Measurements from ENCODE around the gene SRGAP3. TPM values are rescaled to one million over a fixed set of nuclear protein-coding genes. Genes with fewer than 3 reads are reported as not detected.

Gene SRGAP3
- total RNA-seq, 4 donors from 2014 or later: 14.7 to 58.9 (median 18.7) TPM

DNA sequence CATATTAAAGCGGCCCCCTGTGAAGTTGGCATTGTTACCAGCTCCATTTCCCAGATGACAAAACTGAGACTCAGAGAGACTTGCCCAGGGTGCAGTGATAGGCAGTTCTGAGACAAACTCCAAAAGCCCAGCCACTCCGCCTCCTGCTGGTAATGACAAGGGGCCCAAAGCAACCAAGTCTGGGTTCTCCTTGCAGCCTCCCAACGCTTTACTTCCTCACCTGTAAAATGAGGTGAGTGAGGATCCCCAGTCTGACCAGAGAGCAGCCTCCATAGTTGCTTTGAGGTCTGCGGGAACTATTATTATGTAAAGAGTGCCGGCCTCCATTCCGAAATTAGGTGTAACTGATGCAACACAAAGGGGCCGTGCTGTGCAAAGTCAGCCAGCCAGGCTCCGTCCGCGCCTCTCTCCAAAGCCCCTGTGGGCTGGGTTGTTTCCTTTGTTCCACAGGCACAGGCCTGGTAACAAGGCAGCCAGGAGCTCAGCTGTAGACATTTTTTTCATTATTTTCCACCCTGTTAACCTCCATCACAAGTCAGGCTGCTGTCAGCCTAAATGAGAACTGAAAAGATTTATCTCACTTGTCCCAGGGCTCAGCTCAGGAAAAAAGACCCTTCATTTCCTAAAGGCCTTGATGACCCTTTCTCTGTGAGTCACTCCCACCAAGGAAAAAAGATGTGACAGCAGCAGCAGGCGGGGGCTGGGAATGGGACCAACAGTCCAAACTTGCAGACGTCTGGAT is 147.0 kb downstream of the SRGAP3 start:
- DNase-seq: no peak
- no peak for TF ChIP-seq POLR2A (IDR thresholded peaks at IDR 0.05)
- TF ChIP-seq, protein P1, sequence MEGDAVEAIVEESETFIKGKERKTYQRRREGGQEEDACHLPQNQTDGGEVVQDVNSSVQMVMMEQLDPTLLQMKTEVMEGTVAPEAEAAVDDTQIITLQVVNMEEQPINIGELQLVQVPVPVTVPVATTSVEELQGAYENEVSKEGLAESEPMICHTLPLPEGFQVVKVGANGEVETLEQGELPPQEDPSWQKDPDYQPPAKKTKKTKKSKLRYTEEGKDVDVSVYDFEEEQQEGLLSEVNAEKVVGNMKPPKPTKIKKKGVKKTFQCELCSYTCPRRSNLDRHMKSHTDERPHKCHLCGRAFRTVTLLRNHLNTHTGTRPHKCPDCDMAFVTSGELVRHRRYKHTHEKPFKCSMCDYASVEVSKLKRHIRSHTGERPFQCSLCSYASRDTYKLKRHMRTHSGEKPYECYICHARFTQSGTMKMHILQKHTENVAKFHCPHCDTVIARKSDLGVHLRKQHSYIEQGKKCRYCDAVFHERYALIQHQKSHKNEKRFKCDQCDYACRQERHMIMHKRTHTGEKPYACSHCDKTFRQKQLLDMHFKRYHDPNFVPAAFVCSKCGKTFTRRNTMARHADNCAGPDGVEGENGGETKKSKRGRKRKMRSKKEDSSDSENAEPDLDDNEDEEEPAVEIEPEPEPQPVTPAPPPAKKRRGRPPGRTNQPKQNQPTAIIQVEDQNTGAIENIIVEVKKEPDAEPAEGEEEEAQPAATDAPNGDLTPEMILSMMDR (IDR thresholded peaks at IDR 0.05): no peak
- Histone ChIP-seq H3K27ac (no peak overlapping the region), H3K4me3 (replicated peaks in 1 of 3) (no peak overlapping the region), H3K4me1 (no peaks in the 10 kb centered on the region), H3K27me3 (no peaks in the 10 kb centered on the region), H3K9me3 (no peaks in the 10 kb centered on the region), H3K36me3 (no peaks in the 10 kb centered on the region)
- WGBS, 2 donors: 79 to 85% methylated on average over 11 of the region's 12 CpGs
- intact Hi-C loops (cut with DNase I): no loop called here

DNA sequence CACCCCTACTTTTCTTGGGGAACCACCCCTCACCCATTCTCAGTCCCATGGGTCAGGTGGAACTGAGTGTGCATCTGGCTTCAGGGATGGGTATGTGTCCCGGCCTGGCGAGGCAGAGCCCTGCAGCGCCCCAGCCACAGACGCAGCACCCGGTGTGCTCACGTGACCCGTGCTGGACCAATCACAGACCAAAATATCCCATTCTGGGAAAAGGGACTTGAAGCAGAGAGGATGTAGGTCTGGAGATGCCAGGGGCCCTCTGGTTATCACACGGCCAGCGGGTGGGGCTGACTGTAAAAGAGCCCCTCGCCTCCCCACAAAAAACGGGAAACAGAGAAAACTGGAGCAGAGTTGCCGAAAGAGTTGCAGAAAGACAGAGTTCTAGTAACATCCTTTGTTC is 148.2 kb downstream of the SRGAP3 start:
- no peak for DNase-seq
- 76 to 84% methylated on average over 12 of the region's 12 CpGs for WGBS, 2 donors
- intact Hi-C loops (cut with DNase I): no loop called here

DNA sequence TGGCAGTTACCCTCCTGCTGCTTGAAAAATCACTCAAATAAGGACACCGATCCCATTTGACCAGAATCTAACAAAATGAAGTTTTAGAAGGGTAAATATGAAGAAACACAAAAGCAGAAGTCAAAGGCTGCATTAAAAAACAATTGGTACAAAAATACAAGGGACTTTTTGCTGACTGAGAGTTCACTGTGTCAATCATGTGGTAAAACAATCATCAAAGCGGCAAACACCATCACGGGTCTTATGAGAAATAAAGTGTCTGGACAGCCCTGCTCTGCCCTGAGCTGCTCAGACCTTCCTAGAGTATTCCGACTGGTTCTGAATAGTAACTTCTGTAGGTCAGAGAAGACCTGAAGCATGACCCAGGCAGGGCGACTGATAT is 148.9 kb downstream of the SRGAP3 start:
- H3K27ac ChIP-seq: no peak overlapping the region
- no peak for TF ChIP-seq POLR2A (IDR thresholded peaks at IDR 0.05)
- TF ChIP-seq, protein P1 (IDR thresholded peaks at IDR 0.05): no peak
- H3K36me3 ChIP-seq: no peaks in the 10 kb centered on the region
- intact Hi-C loops (cut with DNase I): no loop called here
- H3K27me3 ChIP-seq: no peaks in the 10 kb centered on the region
- 88 to 92% methylated on average over 5 of the region's 5 CpGs for WGBS, 2 donors
- H3K4me3 ChIP-seq (replicated peaks in 1 of 3): no peak overlapping the region
- H3K4me1 ChIP-seq: no peaks in the 10 kb centered on the region
- no peak for DNase-seq
- no peaks in the 10 kb centered on the region for H3K9me3 ChIP-seq

More for the DNA sequence above, 148.2 kb downstream of the SRGAP3 start:
- no peaks in the 10 kb centered on the region for H3K36me3 ChIP-seq
- H3K27me3 ChIP-seq: no peaks in the 10 kb centered on the region
- H3K27ac ChIP-seq: no peak overlapping the region
- H3K9me3 ChIP-seq: no peaks in the 10 kb centered on the region
- TF ChIP-seq, protein P1 (IDR thresholded peaks at IDR 0.05): no peak
- no peak for TF ChIP-seq POLR2A (IDR thresholded peaks at IDR 0.05)
- no peak overlapping the region for H3K4me3 ChIP-seq (replicated peaks in 1 of 3)
- no peaks in the 10 kb centered on the region for H3K4me1 ChIP-seq

DNA sequence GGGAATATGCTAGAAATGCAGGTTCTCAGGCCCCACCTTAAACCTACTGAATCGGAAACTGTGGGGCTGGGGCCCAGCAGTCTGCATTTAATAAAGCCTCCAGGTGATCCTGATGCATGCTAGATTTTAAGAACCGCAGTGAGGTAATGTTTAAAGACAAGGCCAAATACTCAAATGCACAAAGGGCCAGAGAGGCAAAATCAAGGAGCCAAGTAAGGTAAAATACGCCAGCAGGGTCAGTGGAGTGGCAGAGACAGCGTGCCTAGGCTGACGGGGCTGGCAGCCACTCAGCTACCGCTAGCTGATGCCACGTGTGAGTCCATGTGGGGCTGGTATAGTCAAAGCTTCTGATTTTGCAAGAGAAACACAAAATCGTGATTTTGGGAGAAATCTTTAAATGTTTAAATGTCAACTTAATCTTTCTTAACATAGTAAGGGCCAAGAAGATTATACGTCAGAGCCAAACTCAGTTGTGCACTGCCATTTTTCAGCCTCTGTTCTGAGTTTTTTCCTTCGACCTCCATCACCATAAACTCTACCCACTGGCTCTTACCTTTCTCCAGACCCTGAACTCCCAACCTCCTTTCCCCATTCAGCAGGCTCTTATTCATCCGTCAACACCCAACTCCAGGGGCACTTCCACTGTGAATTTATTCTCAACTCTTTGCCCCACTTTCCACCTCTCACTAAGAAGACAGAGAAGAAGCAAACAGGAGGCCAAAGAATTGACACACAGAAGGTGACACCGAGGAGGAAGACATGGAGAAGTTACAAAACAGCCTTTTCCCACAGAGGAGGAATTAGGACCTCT is 149.5 kb downstream of the SRGAP3 start:
- intact Hi-C loops (cut with DNase I): no loop called here
- H3K36me3 ChIP-seq: no peaks in the 10 kb centered on the region
- no peak overlapping the region for H3K4me3 ChIP-seq (replicated peaks in 1 of 3)
- H3K4me1 ChIP-seq: no peaks in the 10 kb centered on the region
- 94 to 95% methylated on average over 12 of the region's 12 CpGs for WGBS, 2 donors
- H3K27ac ChIP-seq: no peak overlapping the region
- no peaks in the 10 kb centered on the region for H3K27me3 ChIP-seq
- no peak for TF ChIP-seq POLR2A (IDR thresholded peaks at IDR 0.05)
- TF ChIP-seq, protein P1 (IDR thresholded peaks at IDR 0.05): no peak
- no peaks in the 10 kb centered on the region for H3K9me3 ChIP-seq
- DNase-seq: no peak
